HEK293T (cell line): ENCODE results near the gene EPHB1.

Source experiments
- ARNT ChIP-seq: fragments of 450-650 bp; IDR thresholded peaks from 2 replicates; pipeline ENCODE4 v1.6.1; 2017; ENCODE audit warnings: mild to moderate bottlenecking
- BHLHE40 ChIP-seq: fragments of 450-650 bp; IDR thresholded peaks from 2 replicates; pipeline ENCODE4 v1.6.1; 2016; ENCODE audit warnings: mild to moderate bottlenecking, moderate library complexity, borderline replicate concordance
- CTBP1 ChIP-seq: fragments of 450-650 bp; IDR thresholded peaks from 2 replicates; pipeline ENCODE4 v1.6.1; 2016; ENCODE audit warnings: borderline replicate concordance
- ELF4 ChIP-seq: fragments of 450-650 bp; IDR thresholded peaks from 2 replicates; pipeline ENCODE4 v1.6.1; 2017; ENCODE audit warnings: antibody characterized with exemption
- FOXA1 ChIP-seq: fragments of 450-650 bp; IDR thresholded peaks from 2 replicates; pipeline ENCODE4 v1.6.1; 2016; ENCODE audit warnings: mild to moderate bottlenecking
- FOXK2 ChIP-seq: fragments of 450-650 bp; IDR thresholded peaks from 2 replicates; pipeline ENCODE4 v1.6.1; 2016; ENCODE audit warnings: mild to moderate bottlenecking
- FOXM1 ChIP-seq: fragments of 450-650 bp; IDR thresholded peaks from 2 replicates; pipeline ENCODE4 v1.6.1; 2017; ENCODE audit warnings: mild to moderate bottlenecking, borderline replicate concordance
- HDGF ChIP-seq: fragments of 450-650 bp; IDR thresholded peaks from 2 replicates; pipeline ENCODE4 v1.6.1; 2017; ENCODE audit warnings: antibody characterized with exemption, borderline replicate concordance
- NFRKB ChIP-seq: fragments of 450-650 bp; IDR thresholded peaks from 2 replicates; pipeline ENCODE4 v1.6.1; 2016; ENCODE audit warnings: mild to moderate bottlenecking, moderate library complexity
- PKNOX1 ChIP-seq: fragments of 450-650 bp; IDR thresholded peaks from 2 replicates; pipeline ENCODE4 v1.6.1; 2016
- SP1 ChIP-seq: fragments of 450-650 bp; IDR thresholded peaks from 2 replicates; pipeline ENCODE4 v1.6.1; 2017
- SUZ12 ChIP-seq: fragments of 450-650 bp; IDR thresholded peaks from 2 replicates; pipeline ENCODE4 v1.6.1; 2016; ENCODE audit warnings: mild to moderate bottlenecking
- TARDBP ChIP-seq: fragments of 450-650 bp; IDR thresholded peaks from 2 replicates; pipeline ENCODE4 v1.6.1; 2016
- ZNF384 ChIP-seq: fragments of 450-650 bp; IDR thresholded peaks from 2 replicates; pipeline ENCODE4 v1.6.1; 2016

GRCh38 chr3:135075157-135075556 lies 280.1 kb downstream of the EPHB1 start:
- TF ChIP-seq FOXM1: no peak
- TF ChIP-seq ELF4: no peak
- no peak for TF ChIP-seq ZNF384
- TF ChIP-seq SP1: no peak
- no peak for TF ChIP-seq BHLHE40
- TF ChIP-seq CTBP1: no peak
- no peak for TF ChIP-seq SUZ12
- no peak for TF ChIP-seq ARNT
- no peak for TF ChIP-seq FOXA1
- no peak for TF ChIP-seq FOXK2
- no peak for TF ChIP-seq TARDBP
- no peak for TF ChIP-seq PKNOX1
- TF ChIP-seq HDGF: no peak
- TF ChIP-seq NFRKB: no peak
